HEK293 (cell line): ENCODE measurements around the gene ST8SIA3.

Source experiments
- CTCF ChIA-PET: fragments of 350-600 bp; formaldehyde crosslinking; extraction: SDS; loops from one replicate; lab custom pipeline; 2021; ENCODE audit warnings: antibody characterized with exemption; lab: Yijun Ruan, JAX
- POLR2A ChIA-PET: fragments of 300-600 bp; formaldehyde crosslinking; extraction: SDS; loops from one replicate; lab custom pipeline; 2020; ENCODE audit warnings: antibody characterized with exemption, inconsistent platforms; lab: Yijun Ruan, JAX
- H3K27ac ChIP-seq: fragments of 200-500 bp; sonication (Bioruptor generic); 2 replicates; pipeline ENCODE4 v1.5.1; 2014; ENCODE audit warnings: low read depth, low read length, control low read depth, inconsistent platforms; ENCODE audit errors: extremely low read depth
- H3K36me3 ChIP-seq, 2 experiments: fragments of 200-500 bp in 1 of 2; sonication (Bioruptor generic) in 1 of 2; 1 replicate in 1 of 2; 2 replicates in 1 of 2; pipeline ENCODE4 v1.5.1; 2014 to 2017; ENCODE audit warnings: inconsistent platforms in 2 of 2, low read length in 2 of 2; ENCODE audit not compliant: control insufficient read depth in 2 of 2, insufficient read depth in 1 of 2
- H3K4me1 ChIP-seq: fragments of 200-500 bp; sonication (Bioruptor generic); 2 replicates; pipeline ENCODE4 v1.5.1; 2014; ENCODE audit warnings: mild to moderate bottlenecking, low read length, inconsistent platforms; ENCODE audit not compliant: control insufficient read depth, insufficient read depth
- H3K4me3 ChIP-seq: 2 replicates; pipeline ENCODE4 v1.5.1; 2011; ENCODE audit warnings: low read depth, mild to moderate bottlenecking, control low read depth, low read length, moderate library complexity
- H3K9me3 ChIP-seq: fragments of 200-500 bp; sonication (Bioruptor generic); 2 replicates; pipeline ENCODE4 v1.5.1; 2014; ENCODE audit warnings: low read depth, low read length, inconsistent platforms; ENCODE audit not compliant: control insufficient read depth, insufficient read depth
- MZF1 ChIP-seq: fragments of 450-650 bp; formaldehyde crosslinking; IDR thresholded peaks from 2 replicates; pipeline ENCODE4 v1.5.1; 2017; ENCODE audit warnings: missing biosample characterization, missing genetic modification characterization, borderline replicate concordance
- OSR2 ChIP-seq: fragments of 450-650 bp; formaldehyde crosslinking; IDR thresholded peaks from 2 replicates; pipeline ENCODE4 v1.5.1; 2016; ENCODE audit warnings: missing biosample characterization, missing genetic modification characterization
- PRDM6 ChIP-seq: fragments of 450-650 bp; formaldehyde crosslinking; IDR thresholded peaks from 2 replicates; pipeline ENCODE4 v1.5.1; 2017; ENCODE audit warnings: missing biosample characterization, missing genetic modification characterization
- REPIN1 ChIP-seq: fragments of 450-650 bp; formaldehyde crosslinking; IDR thresholded peaks from 2 replicates; pipeline ENCODE4 v1.5.1; 2017; ENCODE audit warnings: missing biosample characterization, missing genetic modification characterization, low read depth
- SP7 ChIP-seq: fragments of 450-650 bp; formaldehyde crosslinking; IDR thresholded peaks from 2 replicates; pipeline ENCODE4 v1.5.1; 2016; ENCODE audit warnings: missing biosample characterization, missing genetic modification characterization
- TCF7L2 ChIP-seq: IDR thresholded peaks from 2 replicates; pipeline ENCODE4 v1.6.1; 2011; ENCODE audit warnings: low read depth, mild to moderate bottlenecking, inconsistent platforms, low read length, moderate library complexity, borderline replicate concordance
- ZBTB11 ChIP-seq: fragments of 450-650 bp; formaldehyde crosslinking; conservative IDR thresholded peaks from 2 replicates; pipeline ENCODE4 v1.5.1; 2016; ENCODE audit warnings: low read depth, missing biosample characterization, missing genetic modification characterization
- ZNF148 ChIP-seq: fragments of 450-650 bp; formaldehyde crosslinking; IDR thresholded peaks from 2 replicates; pipeline ENCODE4 v1.5.0; 2017; ENCODE audit warnings: missing biosample characterization, missing genetic modification characterization, borderline replicate concordance
- ZNF155 ChIP-seq: fragments of 450-650 bp; formaldehyde crosslinking; IDR thresholded peaks from 2 replicates; pipeline ENCODE4 v1.5.1; 2016; ENCODE audit warnings: missing biosample characterization, missing genetic modification characterization
- ZNF202 ChIP-seq: fragments of 450-650 bp; formaldehyde crosslinking; IDR thresholded peaks from 2 replicates; pipeline ENCODE4 v1.5.1; 2016; ENCODE audit warnings: missing biosample characterization, missing genetic modification characterization, borderline replicate concordance
- ZNF24 ChIP-seq: fragments of 450-650 bp; formaldehyde crosslinking; IDR thresholded peaks from 2 replicates; pipeline ENCODE4 v1.5.1; 2016; ENCODE audit warnings: missing biosample characterization, missing genetic modification characterization
- ZNF48 ChIP-seq: fragments of 450-650 bp; formaldehyde crosslinking; IDR thresholded peaks from 2 replicates; pipeline ENCODE4 v1.5.1; 2016; ENCODE audit warnings: missing biosample characterization, missing genetic modification characterization
- ZNF623 ChIP-seq: fragments of 450-650 bp; formaldehyde crosslinking; IDR thresholded peaks from 2 replicates; pipeline ENCODE4 v1.5.1; 2016; ENCODE audit warnings: missing biosample characterization, missing genetic modification characterization
- ZNF639 ChIP-seq: fragments of 450-650 bp; formaldehyde crosslinking; IDR thresholded peaks from 2 replicates; pipeline ENCODE4 v1.5.1; 2016; ENCODE audit warnings: missing biosample characterization, missing genetic modification characterization
- ZNF776 ChIP-seq: fragments of 450-650 bp; formaldehyde crosslinking; IDR thresholded peaks from 2 replicates; pipeline ENCODE4 v1.5.0; 2017; ENCODE audit warnings: missing biosample characterization, missing genetic modification characterization, borderline replicate concordance

ST8SIA3 gene

GRCh38 chr18:57366528-57367081 is 14.2 kb downstream of the ST8SIA3 start:
- ChIA-PET POLR2A (no interaction called here), CTCF (no interaction called here)
- Histone ChIP-seq H3K4me3 (no peak overlapping the region), H3K27ac (no peak overlapping the region), H3K4me1 (no peaks in the 10 kb centered on the region), H3K9me3 (no peaks in the 10 kb centered on the region), H3K36me3 (no peaks in the 10 kb centered on the region)
- TF ChIP-seq ZNF639 (tag by site-specific recombination): no peak
- no peak for TF ChIP-seq REPIN1 (tag by site-specific recombination)
- no peak for TF ChIP-seq ZNF202
- TF ChIP-seq PRDM6 (tag by site-specific recombination): no peak
- TF ChIP-seq SP7 (tag by site-specific recombination): no peak
- no peak for TF ChIP-seq MZF1 (tag by site-specific recombination)
- no peak for TF ChIP-seq ZNF776
- no peak for TF ChIP-seq ZNF148
- TF ChIP-seq ZBTB11 (tag by site-specific recombination): no peak
- no peak for TF ChIP-seq TCF7L2
- no peak for TF ChIP-seq ZNF24 (tag by site-specific recombination)
- TF ChIP-seq OSR2: no peak
- no peak for TF ChIP-seq ZNF48 (tag by site-specific recombination)

GRCh38 chr18:57372444-57372843 is 20.1 kb downstream of the ST8SIA3 start:
- CTCF ChIA-PET: no interaction called here
- H3K4me3 ChIP-seq: no peak overlapping the region
- no peaks in the 10 kb centered on the region for H3K36me3 ChIP-seq
- 0 out of 2 replicates have a peak, but pooled peaks have one; percentile 16 for TF ChIP-seq ZNF623
- TF ChIP-seq ZNF155 (tag by site-specific recombination): no peak
- no peaks in the 10 kb centered on the region for H3K9me3 ChIP-seq
- POLR2A ChIA-PET: no interaction called here
- H3K27ac ChIP-seq: no peak overlapping the region
- no peaks in the 10 kb centered on the region for H3K4me1 ChIP-seq
